DMS53 treated with DMSO at 0.1 percent for 48 hours (cell line): ENCODE data around the gene KIAA2012.

Experiments
- DNase-seq: peaks from one replicate; lab custom pipeline; 2025; ENCODE audit not compliant: unreplicated experiment; lab: John Stamatoyannopoulos, UW

Gene KIAA2012

DNA sequence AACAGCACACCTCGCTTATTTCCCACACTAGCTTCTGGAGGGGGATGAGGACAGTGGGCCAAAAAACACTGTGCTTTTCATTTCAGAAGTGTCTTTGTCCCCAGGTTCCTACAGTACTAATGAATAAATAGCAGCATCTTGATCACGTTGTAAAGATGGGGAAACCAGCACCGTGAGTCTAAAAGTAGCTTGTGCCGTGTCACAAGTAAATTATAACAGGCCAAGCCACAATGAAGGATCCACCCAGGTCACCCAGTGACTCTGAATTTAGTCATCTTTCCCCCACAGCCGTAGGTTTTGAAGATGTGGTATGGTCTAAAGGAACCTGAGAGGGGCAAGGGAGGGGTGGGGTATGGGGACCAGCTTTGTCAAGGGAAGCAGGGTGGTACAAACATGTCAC, 30.6 kb upstream of the KIAA2012 start:
- DNase-seq: no peak

DNA sequence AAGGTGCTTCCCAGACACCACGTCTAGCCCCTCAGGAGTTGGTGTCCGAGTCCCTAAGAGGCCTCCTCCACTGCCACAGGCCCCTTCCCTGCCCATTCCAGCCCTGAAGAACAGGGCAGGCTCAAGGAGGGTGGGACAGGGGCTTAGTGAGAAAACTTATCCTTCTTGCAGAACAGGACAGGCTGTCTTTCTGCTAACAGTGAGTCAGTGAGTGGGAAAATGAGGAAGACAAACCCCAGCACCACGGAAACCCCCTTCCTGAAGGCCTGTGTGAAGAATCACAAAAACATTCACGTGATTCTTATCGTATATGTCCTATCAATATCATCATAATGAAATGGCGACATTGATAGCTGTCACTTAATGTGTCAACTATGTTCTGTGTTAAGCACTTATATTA, 29.6 kb upstream of the KIAA2012 start:
- DNase-seq: no peak

DNA sequence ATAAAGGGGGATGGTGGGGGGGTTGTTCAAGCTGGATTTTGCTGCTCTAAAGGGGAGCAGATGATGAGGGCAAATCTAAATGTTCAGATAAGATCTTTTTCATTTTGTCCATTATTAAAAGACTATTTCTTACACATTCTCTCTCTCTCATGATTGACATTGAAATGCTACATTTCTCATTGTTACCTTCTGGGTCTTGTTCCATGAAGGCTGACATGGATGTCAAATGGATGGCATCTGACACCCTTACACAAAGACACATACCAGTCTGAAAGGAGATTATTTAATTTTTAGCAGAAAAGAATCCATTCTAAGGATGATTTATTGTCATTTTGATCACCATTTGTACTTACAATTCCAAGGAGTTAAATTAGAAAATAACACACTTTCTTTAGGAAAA, 28.3 kb upstream of the KIAA2012 start:
- no peak for DNase-seq

DNA sequence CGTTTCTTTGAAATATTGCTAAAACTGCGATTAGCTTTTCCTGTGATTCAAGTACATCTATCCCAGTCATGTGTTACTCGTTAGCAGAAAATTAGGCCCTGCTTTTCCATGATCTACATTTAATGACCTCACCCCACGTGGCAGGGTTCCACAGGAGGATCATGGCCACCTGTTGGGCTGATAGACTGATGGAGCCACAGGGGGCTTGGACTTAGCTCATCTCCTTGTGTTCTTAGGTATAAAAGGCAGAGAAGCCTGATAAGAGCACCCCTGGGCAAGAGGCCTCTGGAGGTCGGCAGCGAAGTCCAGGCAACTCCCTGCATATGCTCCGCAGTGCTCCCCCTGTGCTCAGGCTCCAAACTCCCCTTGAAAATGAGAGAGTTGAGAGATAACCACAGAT, 26.5 kb upstream of the KIAA2012 start:
- no peak for DNase-seq

DNA sequence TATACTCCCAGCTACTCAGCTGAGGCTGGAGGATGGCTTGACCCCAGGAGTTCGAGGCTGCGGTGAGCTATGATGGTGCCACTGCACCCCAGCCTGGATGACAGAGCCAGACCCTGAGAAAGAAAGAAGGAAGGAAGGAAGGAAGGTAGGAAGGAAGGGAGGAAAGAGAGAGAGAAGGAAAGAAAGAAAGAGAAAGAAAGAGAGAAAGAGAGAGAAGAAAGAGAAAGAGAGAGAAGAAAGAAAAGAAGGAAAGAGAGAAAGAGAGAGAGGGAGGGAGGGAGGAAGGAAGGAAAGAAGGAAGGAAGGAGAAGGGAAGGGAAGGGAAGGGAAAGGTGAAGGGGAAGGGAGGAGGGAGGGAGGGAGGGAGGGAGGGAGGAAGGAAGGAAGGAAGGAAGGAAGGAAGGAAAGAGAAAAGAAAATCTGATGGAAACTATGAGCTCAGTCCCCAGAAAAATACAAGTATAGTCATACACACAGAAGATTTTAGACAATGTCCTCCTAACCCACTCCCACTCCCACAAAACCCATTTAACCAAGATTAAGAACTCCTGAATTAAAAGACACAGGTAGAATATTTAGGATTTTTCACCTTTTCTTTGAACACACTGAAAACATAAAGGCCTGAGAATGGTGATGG, 23.8 kb upstream of the KIAA2012 start:
- no peak for DNase-seq

DNA sequence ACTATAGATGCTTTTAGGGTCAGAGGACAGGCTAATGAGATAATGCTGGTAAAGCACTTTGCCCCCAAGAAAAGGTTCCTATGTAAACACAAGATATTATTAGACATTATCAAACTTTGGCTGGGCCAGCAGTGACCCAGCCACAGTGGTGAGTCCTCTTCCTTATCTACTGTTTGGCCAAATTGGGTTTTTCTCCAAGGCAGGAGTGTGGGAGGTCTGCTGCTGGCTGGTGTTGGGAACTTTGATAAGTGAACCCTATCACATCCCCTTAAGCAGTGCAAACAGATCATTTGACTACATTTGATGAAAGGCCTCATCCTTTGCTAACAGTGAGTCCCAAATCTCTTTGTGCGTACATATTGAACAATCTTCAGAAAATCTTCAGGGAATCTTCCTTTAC, 23.2 kb upstream of the KIAA2012 start:
- no peak for DNase-seq

DNA sequence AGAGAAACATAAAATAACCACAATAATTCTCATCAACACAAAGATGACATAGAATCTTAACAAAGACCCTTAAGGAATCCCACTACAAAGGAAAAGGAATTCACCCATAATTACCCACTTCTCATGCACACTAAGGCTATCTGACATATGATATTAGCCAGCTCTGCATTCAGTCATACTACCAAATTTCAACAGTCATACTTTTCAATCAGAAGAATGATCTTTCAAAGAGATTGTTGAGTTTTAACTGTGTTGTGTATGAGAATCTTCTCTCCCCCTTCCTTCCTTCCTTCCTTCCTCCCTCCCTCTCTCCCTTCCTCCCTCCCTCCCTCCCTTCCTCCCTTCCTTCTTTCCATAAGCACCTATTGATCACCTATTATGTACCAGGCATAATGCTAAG, 22.4 kb upstream of the KIAA2012 start:
- DNase-seq: no peak

DNA sequence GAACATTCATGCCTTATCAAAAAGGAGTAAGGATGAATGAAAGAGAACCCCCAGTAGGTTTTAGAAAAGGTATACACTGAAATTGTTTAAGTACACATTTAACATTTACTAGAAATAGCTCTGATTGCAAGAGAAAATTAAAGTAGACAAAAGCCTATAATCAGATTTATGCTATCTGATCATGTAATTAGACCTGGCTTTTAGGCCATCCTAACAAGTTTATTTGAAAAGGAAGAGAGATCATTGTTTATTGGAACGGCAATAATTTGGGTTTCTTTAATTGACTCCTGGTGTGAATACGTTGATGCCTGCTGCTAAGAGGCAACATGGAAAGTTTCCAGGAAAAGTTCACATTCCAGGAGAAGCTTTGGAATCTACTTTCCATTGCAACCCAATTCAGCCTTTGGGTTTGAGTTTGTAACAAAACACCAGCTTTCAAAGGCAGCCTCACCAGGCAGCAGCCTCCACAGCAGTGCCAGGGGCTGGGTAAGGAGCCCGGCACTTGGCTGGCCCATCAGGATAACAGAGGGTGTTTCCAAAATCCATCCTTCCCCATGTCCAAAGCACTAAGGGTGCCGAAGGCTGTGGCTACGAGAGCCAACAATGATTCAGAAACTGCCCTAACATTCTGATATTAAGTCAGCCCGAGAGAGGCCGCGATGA, 21.4 kb upstream of the KIAA2012 start:
- DNase-seq: no peak

DNA sequence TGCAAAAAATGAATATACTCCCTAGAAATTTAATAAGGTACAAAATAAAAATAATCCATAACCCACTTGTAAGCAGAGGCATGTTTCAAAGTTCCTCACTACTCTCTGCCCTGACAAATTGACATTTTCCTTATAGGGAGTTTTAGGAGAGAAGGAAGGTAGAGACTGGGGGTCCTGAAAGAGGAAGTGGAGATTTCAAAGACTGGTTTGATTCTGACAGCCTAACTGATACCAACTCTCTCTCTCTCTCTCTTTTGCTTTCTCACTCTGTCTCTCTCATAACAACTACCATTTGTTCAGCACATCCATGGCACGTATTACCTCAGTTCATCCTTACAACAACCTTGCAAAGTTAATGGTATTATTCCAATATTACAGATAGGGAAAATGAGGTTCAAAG, 20.8 kb upstream of the KIAA2012 start:
- no peak for DNase-seq

DNA sequence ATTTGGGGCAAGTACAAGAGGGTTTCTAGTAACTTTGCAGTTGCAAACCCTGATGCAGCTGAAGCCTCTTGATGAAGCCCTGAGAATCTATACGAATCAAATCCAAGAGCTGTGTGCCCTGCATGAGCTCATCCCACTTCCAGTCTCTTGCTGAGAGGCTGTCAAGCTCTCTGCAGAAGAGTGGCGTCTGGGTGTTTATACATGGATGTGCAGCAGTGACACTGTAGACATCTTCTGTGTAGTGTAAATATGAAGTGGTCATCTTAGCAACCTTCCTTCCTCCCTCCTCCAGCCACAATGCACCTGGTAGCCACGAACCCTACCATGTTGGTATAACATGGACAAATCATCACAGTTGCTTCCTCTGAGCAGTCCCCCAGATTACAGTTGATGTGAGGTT, 18.4 kb upstream of the KIAA2012 start:
- no peak for DNase-seq

DNA sequence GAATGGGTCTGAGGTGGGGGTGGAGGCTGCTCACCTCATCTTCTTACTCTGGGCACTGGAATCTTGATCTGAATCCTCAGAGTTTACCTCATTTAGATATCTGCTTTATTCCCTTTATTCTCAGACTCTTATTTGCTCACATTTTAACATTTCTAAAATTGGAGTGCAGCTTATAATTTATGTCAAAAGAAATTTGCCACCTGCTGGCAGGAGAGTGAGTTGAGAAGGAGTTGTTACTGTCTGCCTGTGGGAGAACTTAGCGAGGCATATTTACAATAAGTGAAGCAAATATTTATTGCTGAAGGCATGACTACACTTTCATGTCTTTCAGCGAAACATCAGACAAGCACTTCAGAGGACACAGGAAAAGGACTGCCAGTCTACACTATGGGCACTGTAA, 16.4 kb upstream of the KIAA2012 start:
- DNase-seq: peak; percentile 7

DNA sequence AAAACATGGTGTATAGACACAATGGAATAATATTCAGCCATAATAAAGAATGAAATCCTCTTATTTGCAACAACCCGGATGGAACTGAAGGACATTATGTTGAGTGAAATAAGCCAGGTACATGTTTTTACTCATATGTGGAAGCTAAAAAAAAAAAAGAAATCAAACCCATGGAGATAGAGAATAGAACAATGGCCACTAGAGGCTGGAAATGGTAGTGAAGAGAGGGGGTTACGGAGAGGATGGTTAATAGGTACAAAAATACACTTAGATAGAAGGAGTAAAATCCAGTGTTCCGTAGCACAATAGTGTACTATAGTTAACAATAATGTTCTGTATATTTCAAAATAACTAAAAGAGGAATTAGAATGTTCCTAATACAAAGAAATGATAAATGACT, 12.8 kb upstream of the KIAA2012 start:
- no peak for DNase-seq

DNA sequence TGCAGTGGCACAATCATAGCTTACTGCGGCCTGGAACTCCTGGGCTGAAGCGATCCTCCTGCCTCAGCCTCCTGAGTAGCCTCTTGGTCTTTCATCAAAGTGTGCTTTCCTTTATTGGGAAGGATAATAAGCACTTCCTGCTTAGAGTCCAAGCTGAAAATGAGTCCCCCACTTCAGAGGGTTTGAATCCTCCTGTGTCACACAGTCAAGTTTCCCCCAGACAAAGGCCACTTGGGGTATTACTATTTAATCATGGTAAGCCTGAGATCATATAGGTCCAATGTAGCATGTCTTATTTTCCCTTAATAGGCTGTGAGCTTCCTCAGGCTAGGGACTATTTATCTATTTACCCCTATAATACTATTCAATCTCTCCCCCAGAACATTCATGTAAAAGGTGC, 11.4 kb upstream of the KIAA2012 start:
- no peak for DNase-seq

DNA sequence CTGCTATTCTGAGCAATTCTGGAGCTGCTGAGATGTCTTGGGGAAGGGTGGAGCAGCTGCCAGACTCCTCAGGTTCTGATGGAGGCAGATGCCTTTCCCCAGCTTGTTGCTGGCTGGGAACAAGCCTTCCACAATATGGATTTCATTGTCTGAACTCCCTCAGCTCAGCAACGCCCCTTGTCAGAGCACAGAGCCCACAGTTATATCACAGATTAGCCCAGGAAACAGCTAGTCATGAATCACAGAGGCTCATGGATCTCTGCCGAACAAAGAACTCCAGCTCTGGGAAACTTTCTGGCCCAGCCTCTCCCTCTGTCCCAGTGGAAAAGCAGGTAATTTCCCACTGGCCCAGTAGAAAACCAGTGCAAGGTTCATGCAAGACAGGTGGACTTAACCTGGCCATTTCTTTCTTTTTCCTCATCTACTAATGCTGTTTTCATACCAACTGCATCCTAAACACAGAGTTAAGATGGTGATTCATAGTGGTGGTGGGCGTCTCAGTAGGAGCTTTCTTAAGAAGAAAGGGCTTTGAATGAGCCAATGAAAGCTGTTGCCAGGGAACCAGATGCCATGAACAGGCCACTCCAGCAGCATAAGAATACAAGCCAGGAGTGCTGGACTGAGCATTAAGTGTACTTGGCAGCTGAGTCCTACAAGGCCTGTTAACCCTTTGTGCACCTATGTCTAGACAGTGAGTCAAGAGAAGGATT, 8.7 kb upstream of the KIAA2012 start:
- DNase-seq: no peak

DNA sequence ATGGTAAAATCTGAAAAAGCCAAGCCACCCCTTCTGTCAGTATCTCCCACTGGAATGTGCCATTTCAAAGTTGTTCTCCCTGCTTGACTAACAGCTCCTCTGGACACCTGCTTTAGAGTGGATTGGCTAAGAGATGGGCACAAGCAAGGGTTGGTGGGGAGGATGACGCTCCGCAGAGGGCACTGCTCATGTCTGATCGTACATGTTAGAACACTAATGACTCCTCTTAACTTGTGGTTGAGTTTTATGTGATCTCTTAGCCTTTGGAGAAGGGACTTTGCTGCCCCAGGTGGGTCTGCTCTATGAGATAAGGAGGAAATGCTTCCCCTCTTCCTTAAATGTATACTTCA, 8.2 kb upstream of the KIAA2012 start:
- DNase-seq: no peak

DNA sequence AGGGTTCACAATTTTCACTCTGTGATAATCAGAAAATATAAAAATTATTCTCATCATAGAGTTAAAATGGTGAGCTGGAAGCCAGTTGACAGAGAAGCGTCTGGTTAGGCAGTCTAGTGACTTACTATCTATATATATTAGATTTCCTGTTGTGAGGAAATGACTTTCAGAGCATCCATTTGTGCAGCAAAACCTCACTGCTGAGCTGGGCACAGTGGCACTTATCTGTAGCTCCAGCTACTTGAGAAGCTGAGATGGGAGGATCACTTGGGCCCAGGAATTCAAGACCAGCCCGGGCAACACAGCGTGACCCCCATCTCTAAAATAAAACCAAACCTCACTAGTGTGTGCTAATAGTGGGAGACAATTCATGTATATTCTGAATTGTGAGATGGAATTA, 7.2 kb upstream of the KIAA2012 start:
- no peak for DNase-seq

DNA sequence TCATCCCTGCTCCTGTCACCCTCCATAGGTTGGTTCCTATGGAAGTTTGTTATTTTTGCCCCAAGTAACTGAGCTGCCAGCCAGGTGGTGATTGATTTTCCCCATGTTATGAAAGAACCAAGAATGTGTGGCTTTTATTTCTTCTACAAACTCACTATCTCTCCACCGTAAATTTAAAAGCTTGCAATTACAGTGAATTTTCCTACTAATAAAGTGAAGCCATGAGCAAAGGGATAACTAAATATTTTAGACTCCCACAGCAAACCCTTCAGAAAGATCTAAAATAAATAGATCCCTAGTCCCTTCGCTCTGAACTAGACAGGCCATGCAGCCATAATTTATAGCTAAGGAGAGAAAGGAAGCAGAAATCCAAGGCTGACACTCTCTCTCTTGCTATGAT, 6.2 kb upstream of the KIAA2012 start:
- DNase-seq: no peak

DNA sequence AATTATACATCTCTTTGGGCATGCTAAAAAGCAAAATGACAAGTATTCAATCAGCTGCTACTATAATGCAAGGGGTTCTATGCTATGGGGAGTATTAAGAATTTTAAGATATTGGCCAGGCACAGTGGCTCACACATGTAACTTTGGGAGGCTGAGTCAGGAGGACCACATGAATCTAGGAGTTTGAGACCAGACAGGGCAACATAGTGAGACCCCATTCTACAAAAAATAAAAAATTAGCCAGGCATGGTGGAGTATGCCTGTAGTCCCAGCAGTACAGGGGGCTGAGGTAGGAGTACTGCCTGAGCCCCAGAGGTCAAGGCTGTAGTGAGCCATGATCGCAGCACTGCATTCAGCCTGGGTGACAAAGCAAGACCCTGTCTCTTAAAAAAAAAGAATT, 5.5 kb upstream of the KIAA2012 start:
- no peak for DNase-seq

DNA sequence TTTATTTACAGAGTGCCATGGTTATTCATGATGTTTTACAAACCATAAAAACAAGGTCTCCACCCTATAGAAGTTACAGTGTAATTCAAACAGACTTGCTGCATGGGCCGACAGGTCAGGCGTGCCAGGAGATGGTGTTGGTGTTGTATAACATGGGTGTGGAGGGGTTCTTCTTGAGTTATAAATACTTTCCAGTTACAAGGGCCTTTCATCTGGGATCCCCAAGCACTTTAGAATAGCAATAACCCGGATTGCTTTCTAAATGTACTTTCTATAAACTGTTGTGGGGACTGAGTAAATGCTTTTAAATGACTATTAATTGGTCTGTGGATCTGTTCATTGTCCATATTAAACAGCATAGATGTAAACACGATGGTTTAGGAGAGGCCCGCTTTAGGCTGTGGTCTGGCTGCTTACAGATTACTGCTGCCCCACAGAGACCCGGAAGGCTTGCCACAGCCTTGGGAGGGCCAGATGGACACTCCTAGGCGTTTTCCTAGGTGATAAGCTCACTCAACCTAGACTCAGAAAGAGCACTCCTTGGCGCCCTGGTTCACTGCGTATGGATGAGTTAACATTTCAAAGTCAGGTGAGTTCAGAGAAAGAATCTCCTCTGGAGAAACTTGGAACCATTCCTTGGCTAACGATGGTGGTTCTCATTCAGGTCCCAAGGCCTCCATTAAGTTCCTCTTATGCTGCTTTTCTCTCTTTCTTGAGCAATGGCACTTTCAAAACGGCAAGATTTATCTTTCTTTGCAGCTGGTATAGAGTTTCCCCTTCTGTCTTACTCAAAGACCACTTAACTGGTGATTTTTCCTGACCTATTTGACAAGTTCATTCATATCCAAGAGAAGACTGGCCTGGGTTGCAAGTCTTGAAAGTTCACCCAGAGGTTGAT, 3.6 kb upstream of the KIAA2012 start:
- DNase-seq: no peak

DNA sequence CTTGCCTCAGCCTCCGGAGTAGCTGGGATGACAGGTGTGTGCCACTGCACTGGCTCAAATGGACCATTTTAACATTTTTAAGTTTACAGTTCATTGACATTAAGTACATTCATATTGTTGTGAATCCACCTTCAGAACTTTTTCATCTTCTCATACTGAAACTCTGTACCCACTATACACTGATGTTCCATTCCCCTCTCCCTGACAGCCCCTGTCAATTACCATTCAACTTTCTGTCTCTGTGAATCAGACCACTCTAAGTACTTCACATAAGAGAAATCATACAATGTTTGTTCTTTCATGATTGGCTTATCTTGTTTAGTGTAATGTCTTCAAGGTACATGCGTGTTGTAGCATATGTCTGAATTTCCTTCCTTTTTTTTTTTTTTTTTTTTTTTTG, 1.9 kb upstream of the KIAA2012 start:
- DNase-seq: no peak

DNA sequence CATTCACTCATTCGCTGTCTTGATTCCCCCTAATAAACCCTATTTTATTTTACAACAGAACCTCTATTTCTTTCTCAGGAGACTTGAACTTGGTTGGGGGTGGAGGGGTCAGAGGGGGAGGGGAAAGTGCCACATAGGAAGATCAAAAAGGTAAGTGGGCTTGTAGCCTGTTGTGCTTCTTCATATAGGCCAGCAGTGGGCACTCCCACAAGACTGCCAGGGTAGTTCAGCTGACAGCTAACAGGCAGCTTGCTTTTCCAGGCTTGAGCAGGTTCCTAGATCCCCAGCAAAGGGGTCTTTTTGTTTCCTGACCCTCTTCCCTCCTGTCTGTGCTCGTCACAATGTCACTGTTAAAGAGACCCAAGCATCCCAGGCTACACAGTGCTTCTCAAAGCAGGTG, 829 bp upstream of the KIAA2012 start:
- no peak for DNase-seq

DNA sequence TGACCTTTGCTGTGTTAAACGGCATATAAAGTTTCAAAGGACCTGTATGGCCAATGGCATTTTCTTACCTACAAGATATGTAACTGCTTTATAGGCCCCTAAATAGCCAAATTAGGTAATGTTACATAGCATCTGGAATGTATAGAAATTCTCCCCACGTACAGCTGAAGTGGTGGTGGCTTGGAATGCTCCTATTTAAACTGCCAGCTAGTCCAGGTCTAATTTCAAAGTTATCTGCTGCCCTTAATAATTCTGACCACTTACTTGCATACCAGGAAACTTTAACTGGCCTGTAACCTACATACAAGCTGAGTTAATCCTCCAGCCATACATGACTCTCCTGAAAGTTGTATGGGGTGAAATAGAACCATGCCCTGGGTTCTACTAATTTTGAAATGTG, 1.3 kb downstream of the KIAA2012 start:
- DNase-seq: no peak
